ENCODE data around the gene ARHGDIA.

Gene ARHGDIA

GRCh38 chr17:81822996-81823819 lies 47.9 kb downstream of the ARHGDIA start:
- DNase-seq (ENCODE audit: low spot score): no peak

- no peak for DNase-seq (ENCODE audit: low spot score)
Measured at GRCh38 chr17:81822312-81822637, 48.9 kb downstream of the ARHGDIA start.

- DNase-seq (ENCODE audit: low spot score): peak; percentile 82
Measured at GRCh38 chr17:81821603-81822311, 49.4 kb downstream of the ARHGDIA start.

- DNase-seq (ENCODE audit: low spot score): no peak
Measured at GRCh38 chr17:81821147-81821546, 50.0 kb downstream of the ARHGDIA start.

GRCh38 chr17:81819708-81820107 lies 51.4 kb downstream of the ARHGDIA start:
- no peak for DNase-seq (ENCODE audit: low spot score)

- DNase-seq (ENCODE audit: low spot score): no peak
Measured at GRCh38 chr17:81817758-81818147, 53.4 kb downstream of the ARHGDIA start.
